Loucy (cell line): ENCODE measurements around the gene CCDC177.
"Not testable (repeated sequence)": the region's sequence is repeated elsewhere in the genome, so short reads cannot be mapped to it uniquely, and the experiment has no call there.

Source experiments
- H2AFZ ChIP-seq: fragments of 200-600 bp; sonication (generic); 2 replicates; pipeline ENCODE4 v1.6.0; 2016; ENCODE audit warnings: antibody characterized with exemption, mild to moderate bottlenecking, low read length, moderate library complexity
- H3F3A ChIP-seq: fragments of 200-600 bp; 2 replicates; pipeline ENCODE4 v1.6.0; 2016; ENCODE audit warnings: antibody characterized with exemption, low read depth, mild to moderate bottlenecking
- H3K27me3 ChIP-seq: fragments of 200-600 bp; sonication (generic); 2 replicates; pipeline ENCODE4 v1.6.1; 2014; ENCODE audit warnings: low read length, mild to moderate bottlenecking; ENCODE audit not compliant: insufficient read depth, poor library complexity, severe bottlenecking
- H3K36me3 ChIP-seq: fragments of 200-600 bp; sonication (generic); 2 replicates; pipeline ENCODE4 v1.6.1; 2016; ENCODE audit warnings: low read length; ENCODE audit not compliant: insufficient read depth
- H3K4me1 ChIP-seq: fragments of 200-600 bp; sonication (generic); 2 replicates; pipeline ENCODE4 v1.5.1; 2014; ENCODE audit warnings: low read length, mild to moderate bottlenecking; ENCODE audit not compliant: insufficient read depth, poor library complexity, severe bottlenecking
- H3K4me2 ChIP-seq: fragments of 200-600 bp; sonication (generic); 2 replicates; pipeline ENCODE4 v1.6.0; 2014; ENCODE audit warnings: antibody characterized with exemption, low read length, low read depth, mild to moderate bottlenecking; ENCODE audit not compliant: poor library complexity, severe bottlenecking
- H3K4me3 ChIP-seq: fragments of 200-600 bp; sonication (generic); 2 replicates; pipeline ENCODE4 v1.5.1; 2014; ENCODE audit warnings: low read length, mild to moderate bottlenecking, mixed read lengths; ENCODE audit not compliant: poor library complexity, severe bottlenecking
- H3K79me2 ChIP-seq: fragments of 200-600 bp; sonication (generic); 2 replicates; pipeline ENCODE4 v1.6.1; 2014; ENCODE audit warnings: low read length; ENCODE audit not compliant: insufficient read depth
- H3K9ac ChIP-seq: fragments of 200-600 bp; sonication (generic); 2 replicates; pipeline ENCODE4 v1.6.0; 2014; ENCODE audit warnings: mild to moderate bottlenecking, low read depth, low read length, moderate library complexity; ENCODE audit not compliant: poor library complexity, severe bottlenecking
- H3K9me2 ChIP-seq: fragments of 200-600 bp; sonication (generic); replicated peaks from 2 replicates; pipeline ENCODE4 v1.6.1; 2016; ENCODE audit warnings: low read depth, low read length, mixed read lengths
- H3K9me3 ChIP-seq: fragments of 200-600 bp; sonication (generic); 2 replicates; pipeline ENCODE4 v1.6.1; 2014; ENCODE audit warnings: mild to moderate bottlenecking, antibody characterized with exemption, low read length, low read depth; ENCODE audit not compliant: insufficient read depth
- H4K20me1 ChIP-seq: fragments of 200-600 bp; sonication (generic); 2 replicates; pipeline ENCODE4 v1.6.0; 2014; ENCODE audit warnings: antibody characterized with exemption, low read length, mild to moderate bottlenecking; ENCODE audit not compliant: insufficient read depth, poor library complexity, severe bottlenecking
- EZH2phosphoT487 ChIP-seq: fragments of 200-600 bp; IDR thresholded peaks from 2 replicates; pipeline ENCODE4 v1.6.1; 2018; ENCODE audit warnings: antibody characterized with exemption, mild to moderate bottlenecking, moderate library complexity, borderline replicate concordance
- TF ChIP-seq, protein P1 (sequence below): fragments of 200-600 bp; sonication (generic); conservative IDR thresholded peaks from 2 replicates; pipeline ENCODE4 v1.5.1; 2014; ENCODE audit warnings: mild to moderate bottlenecking, antibody characterized with exemption, low read length

CCDC177 gene

DNA sequence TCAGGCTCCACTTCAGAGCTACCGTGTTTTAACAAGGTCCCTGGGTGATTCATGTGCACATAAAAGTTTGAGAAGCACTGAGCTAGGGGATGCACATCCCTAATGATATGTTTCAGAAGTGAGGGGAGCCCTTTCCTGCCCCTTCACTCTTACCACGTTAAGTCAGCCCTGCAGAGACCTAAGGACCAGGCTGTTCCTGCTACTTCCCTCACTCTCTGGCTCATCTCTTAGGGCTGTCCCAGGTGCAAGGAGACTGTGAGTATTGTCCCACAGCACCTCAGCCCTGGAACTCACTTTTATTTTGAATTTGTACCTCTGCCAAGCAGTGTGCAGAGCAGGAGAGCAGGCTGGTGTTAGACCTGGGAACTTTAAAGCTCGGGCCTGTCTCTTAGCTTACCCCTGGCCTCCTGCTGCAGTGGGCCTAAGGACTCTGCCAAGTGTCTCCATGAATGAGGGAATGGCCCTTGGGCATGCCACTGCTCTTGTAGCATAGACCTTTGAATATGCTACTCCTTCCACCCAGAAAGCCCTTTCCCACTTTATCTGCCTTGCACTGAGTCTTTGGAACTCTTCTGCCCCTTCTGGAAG lies 25.7 kb upstream of the CCDC177 start:
- no peak overlapping the region for H3K9ac ChIP-seq
- no peak overlapping the region for H3K4me3 ChIP-seq
- no peak overlapping the region for H3K4me2 ChIP-seq
- H3K36me3 ChIP-seq, result no peaks in the 10 kb centered on the region
- no peaks in the 10 kb centered on the region for H4K20me1 ChIP-seq
- H2AFZ ChIP-seq, result no peak overlapping the region
- H3K79me2 ChIP-seq, result no peaks in the 10 kb centered on the region
- H3K27me3 ChIP-seq, result no peaks in the 10 kb centered on the region
- no peaks in the 10 kb centered on the region for H3K9me3 ChIP-seq
- H3F3A ChIP-seq, result no peaks in the 10 kb centered on the region
- no peaks in the 10 kb centered on the region for H3K4me1 ChIP-seq
- H3K9me2 ChIP-seq, result no peaks in the 10 kb centered on the region
- TF ChIP-seq EZH2phosphoT487, result no peak
- TF ChIP-seq, protein P1, sequence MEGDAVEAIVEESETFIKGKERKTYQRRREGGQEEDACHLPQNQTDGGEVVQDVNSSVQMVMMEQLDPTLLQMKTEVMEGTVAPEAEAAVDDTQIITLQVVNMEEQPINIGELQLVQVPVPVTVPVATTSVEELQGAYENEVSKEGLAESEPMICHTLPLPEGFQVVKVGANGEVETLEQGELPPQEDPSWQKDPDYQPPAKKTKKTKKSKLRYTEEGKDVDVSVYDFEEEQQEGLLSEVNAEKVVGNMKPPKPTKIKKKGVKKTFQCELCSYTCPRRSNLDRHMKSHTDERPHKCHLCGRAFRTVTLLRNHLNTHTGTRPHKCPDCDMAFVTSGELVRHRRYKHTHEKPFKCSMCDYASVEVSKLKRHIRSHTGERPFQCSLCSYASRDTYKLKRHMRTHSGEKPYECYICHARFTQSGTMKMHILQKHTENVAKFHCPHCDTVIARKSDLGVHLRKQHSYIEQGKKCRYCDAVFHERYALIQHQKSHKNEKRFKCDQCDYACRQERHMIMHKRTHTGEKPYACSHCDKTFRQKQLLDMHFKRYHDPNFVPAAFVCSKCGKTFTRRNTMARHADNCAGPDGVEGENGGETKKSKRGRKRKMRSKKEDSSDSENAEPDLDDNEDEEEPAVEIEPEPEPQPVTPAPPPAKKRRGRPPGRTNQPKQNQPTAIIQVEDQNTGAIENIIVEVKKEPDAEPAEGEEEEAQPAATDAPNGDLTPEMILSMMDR, result no peak

DNA sequence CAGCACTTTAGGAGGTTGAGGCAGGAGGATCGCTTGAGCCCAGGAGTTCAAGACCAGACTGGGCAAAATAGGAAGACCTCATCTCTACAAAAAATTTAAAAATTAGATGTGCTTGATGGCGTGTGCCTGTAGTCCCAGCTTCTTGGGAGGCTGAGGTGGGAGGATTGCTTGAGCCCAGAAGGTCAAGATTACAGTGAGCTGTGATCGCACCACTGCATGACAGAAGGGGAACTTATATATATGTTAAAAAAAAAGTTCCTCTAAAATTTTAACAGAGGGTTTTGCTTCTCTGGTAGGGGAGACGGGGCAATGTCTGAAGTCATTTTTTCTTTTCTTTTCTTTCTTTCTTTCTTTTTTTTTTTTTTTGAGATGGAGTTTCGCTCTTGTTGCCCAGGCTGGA lies 24.8 kb upstream of the CCDC177 start:
- H3K9me2 ChIP-seq, H3K9ac ChIP-seq, H3K79me2 ChIP-seq, H3K9me3 ChIP-seq, H2AFZ ChIP-seq, H3K36me3 ChIP-seq, H3K4me1 ChIP-seq, H3K4me3 ChIP-seq, H4K20me1 ChIP-seq, H3K4me2 ChIP-seq, H3K27me3 ChIP-seq, H3F3A ChIP-seq: not testable (repeated sequence)

DNA sequence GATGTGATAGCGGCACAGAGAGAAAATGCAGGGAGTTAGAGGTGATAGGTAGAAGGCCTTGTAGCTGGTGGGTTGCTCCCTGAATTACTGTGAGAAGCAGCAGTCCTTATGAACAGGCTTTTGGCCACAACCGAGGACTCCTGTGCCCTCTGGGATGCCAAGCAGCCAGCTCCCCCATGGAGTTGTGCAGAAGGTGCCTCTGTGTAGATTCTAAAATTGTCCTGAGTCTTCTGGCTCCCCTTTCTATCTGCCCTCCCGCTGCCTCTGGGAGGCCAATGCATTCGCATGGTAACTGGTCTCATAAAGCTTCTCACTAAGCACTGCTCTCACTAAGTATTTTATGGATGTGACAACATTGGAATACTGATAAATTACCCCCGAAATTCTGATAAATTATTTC lies 20.7 kb upstream of the CCDC177 start:
- Histone ChIP-seq H3K27me3 (no peaks in the 10 kb centered on the region), H3K9me2 (no peaks in the 10 kb centered on the region), H3K79me2 (no peaks in the 10 kb centered on the region), H2AFZ (no peak overlapping the region), H3K9ac (no peak overlapping the region), H3K36me3 (no peaks in the 10 kb centered on the region), H3K4me3 (no peak overlapping the region), H3K4me1 (no peaks in the 10 kb centered on the region), H3K9me3 (no peaks in the 10 kb centered on the region), H3F3A (no peaks in the 10 kb centered on the region), H3K4me2 (no peak overlapping the region), H4K20me1 (no peaks in the 10 kb centered on the region)
- TF ChIP-seq EZH2phosphoT487, result no peak
- TF ChIP-seq, protein P1, result no peak

DNA sequence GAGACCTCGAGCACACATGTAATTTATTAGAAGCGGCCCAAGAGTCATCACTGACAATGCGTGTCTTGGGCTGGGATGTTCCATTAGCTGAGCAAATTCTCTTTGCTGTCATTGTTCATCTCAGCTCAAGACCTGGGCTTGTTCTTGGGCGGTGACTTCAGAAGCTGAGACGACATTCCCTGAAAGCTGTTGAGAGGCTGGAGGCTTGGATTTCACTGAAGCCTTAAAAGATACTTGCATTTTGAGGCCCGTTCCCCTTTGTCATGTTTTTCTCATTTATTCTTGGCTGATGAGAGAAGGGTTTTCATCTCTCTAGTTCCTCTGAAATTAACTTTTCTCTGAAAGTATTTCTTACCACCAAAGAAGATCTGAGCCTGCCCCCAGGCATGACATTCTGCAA lies 20.2 kb upstream of the CCDC177 start:
- Histone ChIP-seq H3K79me2 (no peaks in the 10 kb centered on the region), H3K4me1 (no peaks in the 10 kb centered on the region), H3K36me3 (no peaks in the 10 kb centered on the region), H3K27me3 (no peaks in the 10 kb centered on the region), H3K9ac (no peak overlapping the region), H3K4me2 (no peak overlapping the region), H3F3A (no peaks in the 10 kb centered on the region), H3K9me3 (no peaks in the 10 kb centered on the region), H3K4me3 (no peak overlapping the region), H4K20me1 (no peaks in the 10 kb centered on the region), H3K9me2 (no peaks in the 10 kb centered on the region), H2AFZ (no peak overlapping the region)
- TF ChIP-seq, protein P1, result no peak
- no peak for TF ChIP-seq EZH2phosphoT487
